BLaER1 treated with 17β-estradiol and CSF1 and Interleukin-3, amounts not matched to agents 10 nM and 100 nM (cell line): ENCODE measurements around the gene MBOAT7.
A peak's percentile ranks its signal among the peaks of the same experiment; 100 is the strongest.

ENCODE experiments used
- H3K27ac ChIP-seq, 11 experiments: shearing (Covaris generic); formaldehyde crosslinking; 2 replicates each; pipeline ENCODE4 v1.8.1; 2022
- H3K27me3 ChIP-seq, 11 experiments: shearing (Covaris generic); formaldehyde crosslinking; 2 replicates each; pipeline ENCODE4 v1.8.1; 2022
- H3K36me3 ChIP-seq, 11 experiments: shearing (Covaris generic); formaldehyde crosslinking; 2 replicates each; pipeline ENCODE4 v1.8.1; 2022
- H3K4me1 ChIP-seq, 10 experiments: shearing (Covaris generic); formaldehyde crosslinking; 2 replicates each; pipeline ENCODE4 v1.8.1; 2022
- H3K4me2 ChIP-seq, 11 experiments: shearing (Covaris generic); formaldehyde crosslinking; 2 replicates each; pipeline ENCODE4 v1.8.1; 2022
- H3K4me3 ChIP-seq, 10 experiments: shearing (Covaris generic); formaldehyde crosslinking; 2 replicates each; pipeline ENCODE4 v1.8.1; 2022
- H3K9ac ChIP-seq, 11 experiments: shearing (Covaris generic); formaldehyde crosslinking; 2 replicates each; pipeline ENCODE4 v1.8.1; 2022
- H3K9me3 ChIP-seq, 11 experiments: shearing (Covaris generic); formaldehyde crosslinking; replicated peaks in 1 of 11; 2 replicates each; pipeline ENCODE4 v1.8.1; 2022
- H4K20me1 ChIP-seq, 11 experiments: shearing (Covaris generic); formaldehyde crosslinking; 2 replicates each; pipeline ENCODE4 v1.8.1; 2022
- Cebpa-rat ChIP-seq, 11 experiments: shearing (Covaris generic); IDR thresholded peaks; 2 replicates each; pipeline ENCODE4 v1.8.1; 2022

The MBOAT7 gene

DNA sequence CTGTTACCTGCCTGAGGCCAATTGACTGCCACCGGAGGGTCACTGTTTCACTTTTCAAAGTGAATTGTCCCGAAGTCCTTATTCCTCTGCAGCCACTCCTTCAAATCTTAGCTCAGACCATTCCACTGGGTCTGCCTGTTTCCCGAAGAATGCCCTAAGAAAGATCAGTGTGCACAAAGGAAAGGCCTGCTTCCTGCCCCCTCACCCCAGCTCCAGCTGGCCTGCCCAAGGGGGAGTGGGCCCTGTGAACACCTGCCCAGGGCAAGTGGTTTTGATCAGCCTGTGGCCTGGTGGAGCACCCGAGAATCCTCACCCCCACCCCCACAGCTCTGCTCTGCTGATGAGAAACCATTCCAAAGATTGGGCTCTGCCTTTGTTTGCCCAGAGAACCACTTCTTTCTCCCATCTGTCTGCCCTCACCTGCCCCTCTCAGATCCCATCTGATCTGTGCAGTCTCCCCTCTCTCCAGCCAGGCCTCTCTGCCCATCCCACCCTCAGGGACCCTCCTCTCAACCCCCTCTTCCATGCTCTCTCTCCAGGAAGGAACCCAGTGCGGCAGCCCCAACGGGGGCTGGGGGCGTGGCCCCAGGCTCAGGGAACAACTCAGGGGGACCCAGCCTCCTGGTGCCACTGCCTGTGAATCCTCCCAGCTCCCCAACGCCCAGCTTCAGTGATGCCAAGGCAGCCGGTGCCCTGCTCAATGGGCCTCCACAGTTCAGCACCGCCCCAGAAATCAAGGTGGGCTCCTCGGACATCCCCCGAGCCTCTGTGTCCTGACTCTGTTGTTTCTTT is 40.2 kb downstream of the MBOAT7 start:
- Histone ChIP-seq H3K9me3 (no peaks in the 10 kb centered on the region), H4K20me1 (peaks cover 34 to 100% (median 88%) of the 10 kb centered on the region in 11 experiments), H3K36me3 (peaks cover 98 to 100% (median 100%) of the 10 kb centered on the region in 11 experiments), H3K27ac (no peak overlapping the region), H3K4me1 (peaks cover 0 to 7% (median 0%) of the 10 kb centered on the region in 10 experiments; a peak in 1 of 20 replicates), H3K4me3 (no peak overlapping the region), H3K27me3 (no peaks in the 10 kb centered on the region), H3K4me2 (no peak overlapping the region), H3K9ac (no peak overlapping the region)
- no peak for TF ChIP-seq Cebpa-rat (IDR thresholded peaks at IDR 0.05)

DNA sequence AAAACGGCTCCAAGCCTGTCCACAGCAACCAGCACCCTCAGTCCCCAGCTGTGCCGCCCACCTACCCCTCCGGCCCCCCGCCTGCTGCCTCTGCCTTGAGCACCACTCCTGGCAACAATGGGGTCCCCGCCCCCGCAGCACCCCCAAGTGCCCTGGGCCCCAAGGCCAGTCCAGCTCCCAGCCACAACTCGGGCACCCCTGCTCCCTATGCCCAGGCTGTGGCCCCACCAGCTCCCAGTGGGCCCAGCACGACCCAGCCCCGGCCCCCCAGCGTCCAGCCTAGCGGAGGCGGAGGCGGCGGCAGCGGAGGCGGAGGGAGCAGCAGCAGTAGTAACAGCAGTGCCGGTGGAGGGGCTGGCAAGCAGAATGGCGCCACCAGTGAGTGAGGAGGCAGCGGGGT is 41.2 kb downstream of the MBOAT7 start:
- H3K27me3 ChIP-seq: no peaks in the 10 kb centered on the region
- H3K9ac ChIP-seq: no peak overlapping the region; a peak in 1 of 22 replicates
- no peak overlapping the region for H3K27ac ChIP-seq
- H3K4me3 ChIP-seq: no peak overlapping the region
- H4K20me1 ChIP-seq: peaks cover 33 to 100% (median 86%) of the 10 kb centered on the region in 11 experiments
- peaks cover 98 to 100% (median 100%) of the 10 kb centered on the region in 11 experiments for H3K36me3 ChIP-seq
- H3K9me3 ChIP-seq: no peaks in the 10 kb centered on the region
- H3K4me1 ChIP-seq: 0 out of 20 replicates have a peak, but pooled peaks cover 0 to 5% (median 0%) of the 10 kb centered on the region in 10 experiments
- no peak for TF ChIP-seq Cebpa-rat (IDR thresholded peaks at IDR 0.05)
- no peak overlapping the region for H3K4me2 ChIP-seq

DNA sequence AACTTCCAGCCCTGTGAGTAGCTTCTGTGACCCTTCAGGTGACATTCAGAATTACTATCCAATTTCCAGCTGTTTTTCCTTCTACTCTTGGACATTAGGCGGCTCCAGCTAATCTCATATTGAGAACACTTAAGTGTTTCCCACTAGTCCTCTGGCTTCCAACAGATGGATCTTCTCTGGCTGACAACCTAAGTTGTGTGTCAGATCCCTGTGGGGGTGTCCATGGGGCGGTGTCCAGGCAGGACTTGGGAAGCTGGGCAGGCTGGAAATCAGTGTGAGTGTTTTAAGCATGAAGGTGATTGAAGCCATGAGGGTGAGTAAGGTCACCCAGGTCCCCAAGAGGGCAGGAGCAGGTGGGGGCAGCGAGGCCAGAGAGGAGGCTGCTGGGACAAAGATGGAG is 41.7 kb downstream of the MBOAT7 start:
- no peaks in the 10 kb centered on the region for H3K27me3 ChIP-seq
- no peak overlapping the region for H3K27ac ChIP-seq
- H3K36me3 ChIP-seq: peaks cover 98 to 100% (median 100%) of the 10 kb centered on the region in 11 experiments
- H4K20me1 ChIP-seq: peaks cover 38 to 100% (median 85%) of the 10 kb centered on the region in 11 experiments
- 0 out of 20 replicates have a peak, but pooled peaks cover 0 to 5% (median 0%) of the 10 kb centered on the region in 10 experiments for H3K4me1 ChIP-seq
- H3K9me3 ChIP-seq: no peaks in the 10 kb centered on the region
- TF ChIP-seq Cebpa-rat (IDR thresholded peaks at IDR 0.05): no peak
- H3K9ac ChIP-seq: no peak overlapping the region; a peak in 1 of 22 replicates
- no peak overlapping the region for H3K4me3 ChIP-seq
- no peak overlapping the region for H3K4me2 ChIP-seq

DNA sequence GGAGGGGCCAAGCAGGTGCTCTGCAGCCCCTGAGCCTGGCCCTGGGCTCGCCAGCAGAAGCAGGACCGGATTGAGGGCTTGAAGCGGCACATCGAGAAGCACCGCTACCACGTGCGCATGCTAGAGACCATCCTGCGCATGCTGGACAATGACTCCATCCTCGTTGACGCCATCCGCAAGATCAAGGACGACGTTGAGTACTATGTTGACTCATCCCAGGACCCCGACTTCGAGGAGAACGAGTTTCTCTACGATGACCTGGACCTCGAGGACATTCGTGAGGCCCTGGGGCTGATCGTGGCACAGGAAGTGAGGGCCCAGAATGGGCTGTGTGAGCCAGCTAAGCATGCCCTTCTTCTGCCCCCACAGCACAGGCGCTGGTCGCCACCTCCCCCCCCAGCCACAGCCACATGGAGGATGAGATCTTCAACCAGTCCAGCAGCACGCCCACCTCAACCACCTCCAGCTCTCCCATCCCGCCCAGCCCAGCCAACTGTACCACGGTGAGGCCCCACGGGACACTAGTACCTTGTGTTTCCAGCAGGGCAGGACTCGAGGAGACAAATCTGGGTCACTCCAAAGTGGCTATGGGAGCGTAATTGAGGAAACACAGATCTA is 43.7 kb downstream of the MBOAT7 start:
- TF ChIP-seq Cebpa-rat (IDR thresholded peaks at IDR 0.05): no peak
- Histone ChIP-seq H3K9me3 (no peaks in the 10 kb centered on the region), H3K4me2 (no peak overlapping the region), H3K4me3 (no peak overlapping the region; a peak in 1 of 20 replicates), H4K20me1 (peaks cover 45 to 100% (median 86%) of the 10 kb centered on the region in 11 experiments), H3K4me1 (peaks cover 4 to 16% (median 10%) of the 10 kb centered on the region in 10 experiments; a peak in 17 of 20 replicates), H3K27ac (no peak overlapping the region), H3K9ac (no peak overlapping the region), H3K36me3 (peaks cover 98 to 100% (median 100%) of the 10 kb centered on the region in 11 experiments), H3K27me3 (no peaks in the 10 kb centered on the region)

DNA sequence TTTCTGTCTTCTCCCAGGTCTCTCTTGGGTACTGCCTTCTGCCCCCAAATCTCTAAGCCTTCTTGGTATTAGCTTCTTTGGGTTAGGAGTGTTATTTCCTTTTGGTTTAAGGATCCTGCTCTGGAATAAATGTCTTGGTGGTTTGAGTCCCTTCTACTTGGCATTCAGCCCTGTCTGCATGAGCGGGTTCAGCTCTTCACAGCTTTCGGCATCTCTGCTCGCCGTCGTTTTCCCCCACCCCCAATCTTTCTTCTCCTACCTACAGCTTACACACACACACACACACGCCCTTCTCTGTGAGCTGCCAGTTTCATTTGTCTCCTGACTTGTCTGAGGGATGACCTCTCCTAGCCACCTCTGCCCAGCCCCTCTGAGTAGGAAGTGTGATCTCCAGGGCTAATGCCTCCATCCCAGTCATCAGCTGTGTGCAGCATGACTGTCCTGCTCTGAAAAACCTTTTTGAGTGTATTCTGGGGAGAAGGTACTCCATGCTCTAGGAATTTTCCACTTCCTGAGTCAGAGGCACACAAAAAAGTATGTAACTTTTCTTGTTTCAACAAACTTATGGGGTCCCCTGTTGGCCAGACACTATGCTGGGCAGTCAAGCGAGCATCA is 47.1 kb downstream of the MBOAT7 start:
- H3K9me3 ChIP-seq: no peaks in the 10 kb centered on the region
- peaks cover 27 to 38% (median 32%) of the 10 kb centered on the region in 10 experiments for H3K4me1 ChIP-seq
- no peak for TF ChIP-seq Cebpa-rat (IDR thresholded peaks at IDR 0.05)
- H3K36me3 ChIP-seq: peaks cover 68 to 86% (median 84%) of the 10 kb centered on the region in 11 experiments
- peak overlapping the region in 5 of 11 experiments; percentile 11 to 100 (median 44); a peak in 4 of 22 replicates for H3K9ac ChIP-seq
- H3K4me3 ChIP-seq: no peak overlapping the region
- peaks cover 67 to 92% (median 87%) of the 10 kb centered on the region in 11 experiments for H4K20me1 ChIP-seq
- no peaks in the 10 kb centered on the region for H3K27me3 ChIP-seq
- H3K27ac ChIP-seq: no peak overlapping the region
- no peak overlapping the region for H3K4me2 ChIP-seq

DNA sequence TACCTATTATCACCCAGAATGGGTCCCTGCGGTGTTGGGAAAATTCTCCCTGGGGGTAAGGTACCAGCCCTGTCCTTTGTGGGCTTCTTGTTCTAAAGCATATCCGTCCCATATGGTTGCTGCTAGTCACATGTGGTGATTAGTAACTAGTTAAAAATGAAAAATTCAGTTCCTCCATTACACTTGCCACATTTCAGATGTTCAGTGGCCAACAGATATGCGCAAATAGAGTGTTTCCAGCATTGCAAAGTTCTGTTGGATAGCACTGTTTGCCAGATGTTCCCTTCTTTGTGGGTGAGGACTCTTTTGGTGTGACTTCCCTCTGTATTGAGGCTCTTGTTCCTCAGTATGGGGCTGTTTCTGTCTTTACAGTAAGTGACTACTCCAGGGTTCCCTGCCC is 48.0 kb downstream of the MBOAT7 start:
- no peaks in the 10 kb centered on the region for H3K27me3 ChIP-seq
- H3K4me1 ChIP-seq: peaks cover 30 to 42% (median 36%) of the 10 kb centered on the region in 10 experiments
- peaks cover 59 to 77% (median 75%) of the 10 kb centered on the region in 11 experiments for H3K36me3 ChIP-seq
- H3K9ac ChIP-seq: peak overlapping the region in 9 of 11 experiments; percentile 11 to 100 (median 44); a peak in 11 of 22 replicates
- peaks cover 66 to 83% (median 78%) of the 10 kb centered on the region in 11 experiments for H4K20me1 ChIP-seq
- peak overlapping the region in 3 of 11 experiments; percentile 97 to 100 (median 98); a peak in 6 of 22 replicates for H3K4me2 ChIP-seq
- H3K27ac ChIP-seq: peak overlapping the region in 2 of 11 experiments; percentile 19 to 97; a peak in 2 of 22 replicates
- H3K9me3 ChIP-seq: no peaks in the 10 kb centered on the region
- H3K4me3 ChIP-seq: no peak overlapping the region
- TF ChIP-seq Cebpa-rat (IDR thresholded peaks at IDR 0.05): no peak

DNA sequence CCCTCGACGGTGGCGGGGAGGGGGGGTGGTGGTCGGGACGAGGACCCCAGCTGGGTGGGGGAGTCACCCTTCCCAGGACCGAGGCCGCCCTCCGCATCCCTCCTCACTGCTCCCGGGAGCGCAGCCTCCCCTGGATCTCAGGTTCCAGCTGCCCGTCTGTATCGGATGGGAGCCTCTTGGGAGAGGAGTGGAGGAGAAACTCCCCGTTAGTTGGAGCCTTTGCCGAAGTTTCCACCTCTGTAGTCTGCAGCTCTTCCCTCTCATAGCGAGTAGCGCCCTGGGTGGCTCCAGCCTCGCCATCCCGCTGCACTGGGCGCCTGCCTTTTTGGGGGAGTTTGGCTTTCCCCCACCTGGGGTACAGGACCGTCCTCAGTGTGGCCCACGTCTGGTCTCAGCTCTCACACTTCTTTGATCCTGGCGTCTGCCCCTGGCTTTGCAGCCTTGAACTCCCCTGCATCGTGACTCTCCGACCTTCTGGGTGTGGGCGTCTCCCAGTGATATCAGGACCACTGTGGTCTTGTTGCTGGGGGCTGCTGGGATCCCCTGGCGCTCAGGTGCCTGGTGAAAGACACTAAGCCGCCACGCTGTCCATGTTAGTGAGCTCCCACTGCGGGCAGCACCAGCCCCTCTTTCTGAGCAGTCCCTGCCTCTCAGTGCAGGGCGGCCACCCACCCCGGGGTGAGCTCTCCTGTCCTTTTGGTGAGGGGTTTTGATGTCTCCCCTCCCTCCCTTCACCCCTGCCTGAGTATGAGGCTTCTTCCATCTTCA is 50.7 kb downstream of the MBOAT7 start:
- peak overlapping the region; percentile 97 to 100 (median 99); a peak in 21 of 22 replicates for H3K27ac ChIP-seq
- H3K9ac ChIP-seq: peak overlapping the region; percentile 95 to 100 (median 99)
- H3K36me3 ChIP-seq: peaks cover 32 to 50% (median 48%) of the 10 kb centered on the region in 11 experiments
- no peaks in the 10 kb centered on the region for H3K27me3 ChIP-seq
- H3K4me3 ChIP-seq: peak overlapping the region; percentile 83 to 96 (median 92)
- H4K20me1 ChIP-seq: peaks cover 50 to 56% (median 52%) of the 10 kb centered on the region in 11 experiments
- no peak for TF ChIP-seq Cebpa-rat (IDR thresholded peaks at IDR 0.05)
- peak overlapping the region; percentile 84 to 100 (median 97) for H3K4me2 ChIP-seq
- no peaks in the 10 kb centered on the region for H3K9me3 ChIP-seq
- H3K4me1 ChIP-seq: peaks cover 39 to 51% (median 45%) of the 10 kb centered on the region in 10 experiments
